GM12891 (cell line): Measurements from ENCODE around the gene RPL5.

Experiments used
- POLR2A ChIP-seq: IDR thresholded peaks from 2 replicates; pipeline ENCODE4 v1.6.1; 2011; ENCODE audit warnings: low read depth, low read length, control low read depth
- POU2F2 ChIP-seq: IDR thresholded peaks from 2 replicates; pipeline ENCODE4 v1.6.1; 2011; ENCODE audit warnings: low read depth, mild to moderate bottlenecking, control low read depth, low read length, moderate library complexity
- SPI1 ChIP-seq: IDR thresholded peaks from 2 replicates; pipeline ENCODE4 v1.6.1; 2011; ENCODE audit warnings: low read depth, low read length, control low read depth

- TF ChIP-seq POLR2A (no peak; the same call in 1 of the 2 replicates), SPI1 (no peak), POU2F2 (no peak)
Observed at GRCh38 chr1:92843046-92843423, 11.2 kb downstream of the RPL5 start.
